ENCODE data around the gene PIR.

The PIR gene

DNA sequence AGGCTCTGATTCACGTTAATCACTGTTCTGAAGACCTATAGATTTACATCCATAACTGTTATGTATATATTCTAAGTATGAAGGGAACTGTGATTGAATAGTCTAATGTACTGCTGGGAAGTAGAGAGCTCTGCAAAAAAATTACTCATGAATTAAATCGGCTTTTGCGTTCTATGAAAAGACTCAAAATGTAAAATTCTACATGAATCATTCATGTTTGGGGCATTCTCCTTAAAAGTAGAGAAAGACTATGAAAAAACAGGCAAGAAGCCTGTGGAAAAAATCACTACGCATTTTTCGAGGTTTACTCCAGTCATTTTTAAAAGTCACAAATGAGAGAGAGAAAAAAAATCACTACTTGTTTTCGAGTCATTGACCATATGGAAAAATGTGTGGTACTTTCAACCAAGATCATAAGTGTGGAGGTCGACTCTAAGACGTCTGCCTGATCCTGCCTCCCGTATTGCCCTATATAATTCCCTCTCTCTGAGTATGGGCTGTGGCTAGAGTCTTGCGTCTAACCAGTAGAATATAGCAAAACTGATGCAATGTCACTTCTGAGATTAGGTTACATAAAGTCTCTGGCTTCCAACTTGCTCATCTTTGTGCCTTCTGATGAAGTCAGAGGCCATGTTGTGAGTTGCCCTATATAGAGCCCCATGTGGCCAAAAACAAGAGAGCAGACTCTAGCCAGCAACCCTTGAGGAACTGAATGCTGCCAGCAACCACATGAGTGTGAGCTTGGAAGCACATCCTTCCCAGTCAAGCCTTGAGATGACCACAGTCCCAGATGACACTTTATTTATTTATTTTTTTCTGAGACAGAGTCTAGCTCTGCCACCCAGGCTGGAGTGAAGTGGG lies 76.8 kb downstream of the PIR start:
- DNase-seq: no peak

GRCh38 chrX:15413101-15413500 lies 80.0 kb downstream of the PIR start:
- DNase-seq: no peak

GRCh38 chrX:15410947-15411346 lies 82.2 kb downstream of the PIR start:
- no peak for DNase-seq

- no peak for DNase-seq
Measured at GRCh38 chrX:15410430-15410829, 82.7 kb downstream of the PIR start.

- DNase-seq: no peak
Measured at GRCh38 chrX:15405846-15406245, 87.3 kb downstream of the PIR start.

DNA sequence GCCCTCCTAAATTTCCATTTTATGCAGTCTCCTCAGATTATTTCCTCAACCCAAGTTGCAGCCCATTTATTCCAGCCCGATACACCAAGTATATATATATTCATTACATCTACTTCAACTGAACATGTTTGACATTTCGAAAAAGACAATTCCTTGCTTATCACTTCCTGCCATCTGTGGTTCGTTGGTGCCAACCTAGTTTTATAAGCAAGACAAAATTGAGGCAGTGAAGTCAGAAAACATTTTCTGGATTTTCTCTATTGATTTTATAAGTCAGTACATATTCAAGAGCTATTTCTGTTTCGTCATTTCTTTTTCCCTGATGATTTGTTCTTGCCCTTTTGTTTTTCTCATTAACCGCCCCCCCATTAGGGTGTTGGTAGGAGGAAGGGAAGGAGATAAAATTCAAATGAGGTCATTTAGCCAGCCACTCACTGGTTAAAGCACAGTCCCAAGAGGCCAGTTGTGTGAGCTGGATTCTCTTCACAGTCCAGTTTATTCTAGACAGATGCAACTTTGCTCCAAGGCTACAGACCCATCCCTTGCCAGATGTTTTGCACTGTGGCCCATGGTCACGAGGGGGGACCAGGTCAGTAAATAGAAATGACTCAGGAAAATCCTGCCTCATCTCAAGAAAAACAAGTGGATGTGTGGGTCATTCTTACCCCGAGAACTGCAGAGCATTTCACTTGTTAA lies 88.6 kb downstream of the PIR start:
- DNase-seq: no peak

- no peak for DNase-seq
Measured at GRCh38 chrX:15401378-15401777, 91.8 kb downstream of the PIR start.

GRCh38 chrX:15399962-15400391 lies 93.2 kb downstream of the PIR start:
- no peak for DNase-seq

GRCh38 chrX:15398874-15399273 lies 94.3 kb downstream of the PIR start:
- no peak for DNase-seq

DNA sequence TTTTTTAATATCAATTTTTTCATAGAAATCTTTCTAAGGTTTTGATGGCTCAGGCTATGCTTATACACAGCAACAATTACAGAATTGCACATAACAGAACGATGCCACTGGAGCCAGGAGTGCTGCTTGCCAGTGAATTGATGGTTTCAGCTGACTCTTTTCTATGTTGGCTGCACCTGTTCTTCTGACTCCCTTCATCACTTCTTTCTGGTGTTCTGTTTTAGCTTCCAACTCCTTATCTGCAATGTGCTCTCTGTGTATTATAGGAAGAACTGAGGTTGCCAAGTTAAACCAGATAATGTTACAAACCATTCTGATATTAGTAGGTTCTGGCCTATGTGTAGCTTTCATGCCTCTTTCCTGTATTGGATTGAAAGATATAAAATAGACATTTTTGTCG lies 97.3 kb downstream of the PIR start:
- DNase-seq: no peak

DNA sequence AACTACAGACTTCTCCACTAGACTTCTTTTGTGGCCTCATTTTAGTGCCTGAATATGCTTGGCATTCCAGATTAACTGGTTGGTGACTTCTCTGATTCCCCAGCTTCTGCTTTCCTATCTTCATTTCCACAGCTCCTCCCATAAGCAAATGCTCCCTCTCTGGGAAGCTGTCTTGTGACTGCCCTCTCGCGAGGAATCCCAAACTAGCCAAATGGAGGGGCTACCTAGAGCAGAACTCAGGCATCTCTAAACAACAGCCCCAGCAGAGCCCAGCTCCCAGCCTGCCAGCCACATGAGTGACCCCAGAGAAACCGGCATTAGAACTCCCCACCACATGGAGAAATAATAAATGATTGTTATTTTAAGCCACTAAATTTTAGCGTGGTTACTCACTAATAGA lies 101.3 kb downstream of the PIR start:
- DNase-seq: no peak

GRCh38 chrX:15384304-15384703 lies 108.8 kb downstream of the PIR start, which contains the start of gene VEGFD:
Gene VEGFD, minus strand, starts transcription at chrX:15384413. Its CDS starts 467 bp downstream, at chrX:15383946.
- DNase-seq: peak; percentile 63

DNA sequence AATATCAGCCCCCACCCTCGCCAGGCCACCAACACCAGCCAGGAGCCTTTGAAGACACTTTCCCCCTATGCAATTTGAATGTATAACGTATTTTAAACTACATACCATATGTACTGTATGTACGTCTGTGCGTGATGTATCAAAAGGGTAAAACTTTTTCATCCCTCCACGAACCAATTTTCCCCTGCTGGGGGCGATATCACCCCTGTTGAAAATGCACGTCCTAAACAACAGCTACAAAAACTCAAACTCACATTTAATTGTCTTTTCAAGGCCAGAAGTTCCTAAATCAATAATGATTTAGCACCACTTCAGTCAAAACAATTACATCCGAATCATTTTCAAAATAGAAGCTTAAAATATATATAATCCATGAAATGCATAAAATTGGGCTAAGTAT lies 110.3 kb downstream of the PIR start:
- no peak for DNase-seq

DNA sequence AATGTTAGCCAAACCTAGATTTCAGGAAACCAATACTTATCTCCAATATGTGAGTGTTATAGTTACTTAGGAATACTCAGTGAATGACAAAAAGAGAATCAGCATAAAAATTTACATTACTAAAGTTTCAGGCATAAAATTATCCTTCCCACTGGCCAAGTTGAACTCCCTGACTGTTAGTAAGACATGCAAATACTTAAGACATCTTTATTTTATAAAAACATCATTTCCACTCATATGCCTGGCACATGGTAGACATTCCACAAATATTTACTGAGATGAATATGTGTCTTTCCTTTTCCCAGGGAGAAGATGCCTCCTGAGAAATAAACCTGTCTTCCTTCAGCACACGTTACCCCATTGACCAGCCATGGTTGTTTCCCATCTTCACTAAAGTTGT lies 116.2 kb downstream of the PIR start:
- no peak for DNase-seq

DNA sequence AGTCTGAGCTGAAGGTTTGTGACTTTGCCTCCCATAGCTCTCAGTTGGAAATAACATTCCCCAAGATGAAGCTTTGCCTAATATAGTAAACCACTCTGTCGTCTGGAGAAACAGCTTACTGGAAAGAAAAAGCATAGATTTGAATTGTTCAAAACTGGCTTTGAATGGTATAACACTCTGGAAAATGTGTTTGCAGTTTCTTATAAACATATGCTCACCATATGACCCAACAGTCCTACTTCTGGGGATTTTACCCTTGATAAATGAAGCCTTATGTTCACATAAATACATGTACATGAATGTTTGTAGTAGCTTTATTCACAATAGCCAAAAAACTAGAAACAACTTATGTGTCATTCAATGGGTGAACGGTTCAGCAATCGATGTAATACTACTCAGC lies 119.2 kb downstream of the PIR start:
- DNase-seq: no peak

- no peak for DNase-seq
Measured at GRCh38 chrX:15366506-15367352, 126.4 kb downstream of the PIR start.

GRCh38 chrX:15359701-15360100 lies 133.4 kb downstream of the PIR start:
- no peak for DNase-seq

GRCh38 chrX:15358533-15358932 lies 134.6 kb downstream of the PIR start:
- no peak for DNase-seq

- no peak for DNase-seq
Measured at GRCh38 chrX:15356444-15356843, 136.7 kb downstream of the PIR start.

DNA sequence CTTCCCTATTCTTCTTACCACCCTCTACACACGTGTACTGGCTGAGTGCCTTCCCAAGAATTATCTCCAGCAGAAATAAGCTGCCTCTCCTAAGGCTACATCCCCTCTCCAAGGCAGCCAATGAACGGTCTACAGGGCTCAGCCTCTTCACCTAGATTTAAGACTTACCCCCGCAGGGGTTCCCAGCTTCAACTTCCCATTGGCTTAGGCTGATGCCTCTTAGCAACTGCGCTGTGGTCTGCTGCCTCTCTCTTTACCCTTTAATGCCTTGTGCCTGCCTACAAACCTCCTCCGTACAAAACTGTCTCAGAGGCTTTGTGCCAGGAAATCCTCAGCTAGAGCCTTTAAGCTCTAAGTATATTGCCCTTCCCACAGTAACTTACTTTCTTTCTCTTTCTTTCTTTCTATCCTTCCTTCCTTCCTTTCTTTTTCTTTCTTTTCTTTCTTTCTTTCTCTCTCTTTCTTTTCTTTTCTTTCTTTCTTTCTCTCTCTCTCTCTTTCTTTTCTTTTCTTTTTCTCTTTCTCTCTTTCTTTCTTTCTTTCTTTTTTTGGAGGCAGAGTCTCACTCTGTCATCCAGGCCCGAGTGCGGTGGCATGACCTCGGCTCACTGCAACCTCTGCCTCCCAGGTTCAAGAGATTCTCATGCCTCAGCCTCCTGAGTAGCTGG lies 142.7 kb downstream of the PIR start:
- peak; percentile 89 for DNase-seq

GRCh38 chrX:15349046-15349445 lies 144.1 kb downstream of the PIR start:
- peak; percentile 18 for DNase-seq

GRCh38 chrX:15345976-15346375 lies 147.2 kb downstream of the PIR start:
- no peak for DNase-seq

- DNase-seq: no peak
Measured at GRCh38 chrX:15344106-15344505, 149.0 kb downstream of the PIR start.
